Activated T-cell treated with anti-CD3 and anti-CD28 coated beads, Interleukin-2, amount 50 U/mL, for 72 hours (primary cell): ENCODE data around the gene CTTNBP2NL. TPM values are rescaled to one million over a fixed set of nuclear protein-coding genes. Genes with fewer than 3 reads are reported as not detected.
A peak's percentile ranks its signal among the peaks of the same experiment; 100 is the strongest.
"Not testable (repeated sequence)": the region's sequence is repeated elsewhere in the genome, so short reads cannot be mapped to it uniquely, and the experiment has no call there.

Source experiments
- ATAC-seq, 2 donors: fragments of 150-1000 bp; cut with Tn5 transposase; replicated peaks in 1 of 2; 2 replicates each; pipeline ENCODE4 v1.10.0; 2021; ENCODE audit warnings: moderate library complexity in 2 of 2, mild to moderate bottlenecking in 1 of 2
- DNase-seq, 2 donors: peaks; one replicate each; pipeline ENCODE4 v3.0.0; 2021 to 2022; ENCODE audit warnings: mixed read lengths in 1 of 2
- H3K27ac Mint-ChIP-seq: one replicate; pipeline ENCODE4 v1.8.0; 2022; ENCODE audit warnings: mild to moderate bottlenecking, moderate library complexity, mixed read lengths
- H3K27me3 Mint-ChIP-seq: one replicate; pipeline ENCODE4 v1.8.0; 2022; ENCODE audit warnings: low read depth, mixed read lengths
- H3K36me3 Mint-ChIP-seq, 2 donors: one replicate each; pipeline ENCODE4 v1.8.0; 2022; ENCODE audit warnings: mixed read lengths in 2 of 2, mild to moderate bottlenecking in 1 of 2; ENCODE audit not compliant: insufficient read depth in 2 of 2
- H3K4me1 Mint-ChIP-seq: one replicate; pipeline ENCODE4 v1.8.0; 2022; ENCODE audit warnings: low read depth, mixed read lengths
- H3K4me3 Mint-ChIP-seq, 2 donors: one replicate each; pipeline ENCODE4 v1.8.0; 2022; ENCODE audit warnings: mild to moderate bottlenecking in 2 of 2, mixed read lengths in 2 of 2, moderate library complexity in 2 of 2
- H3K9me3 Mint-ChIP-seq, 2 donors: one replicate each; pipeline ENCODE4 v1.8.0; 2022; ENCODE audit warnings: mixed read lengths in 2 of 2
- total RNA-seq, 2 donors: library from RNA; stranded (reverse); gene quantifications; one replicate each; pipeline ENCODE4 v1.2.3, GENCODE V29; 2022

CTTNBP2NL gene
- total RNA-seq, 2 donors from 2014 or later: 3.6 to 4.6 TPM

GRCh38 chr1:112465122-112465521 is 69.1 kb downstream of the CTTNBP2NL start:
- DNase-seq: no peak
- no peak overlapping the region for H3K4me3 Mint-ChIP-seq

GRCh38 chr1:112466078-112466660 is 70.2 kb downstream of the CTTNBP2NL start:
- Mint-ChIP-seq H3K4me3 (peak overlapping the region; percentile 90 to 94), H3K27ac (peak overlapping the region; percentile 82)

More at GRCh38 chr1:112465122-112465521, 69.1 kb downstream of the CTTNBP2NL start:
- Mint-ChIP-seq H3K4me1 (peaks cover 13% of the 10 kb centered on the region), H3K36me3 (no peaks in the 10 kb centered on the region), H3K27ac (no peak overlapping the region), H3K9me3 (no peaks in the 10 kb centered on the region), H3K27me3 (peaks cover 21% of the 10 kb centered on the region)
- ATAC-seq: no peak

GRCh38 chr1:112470324-112470723 is 74.3 kb downstream of the CTTNBP2NL start:
- Mint-ChIP-seq H3K27me3 (peaks cover 33% of the 10 kb centered on the region), H3K4me1 (peaks cover 13% of the 10 kb centered on the region)
- not testable (repeated sequence) for H3K27ac Mint-ChIP-seq, H3K36me3 Mint-ChIP-seq, DNase-seq, H3K4me3 Mint-ChIP-seq, ATAC-seq, H3K9me3 Mint-ChIP-seq

More at GRCh38 chr1:112466078-112466660, 70.2 kb downstream of the CTTNBP2NL start:
- Mint-ChIP-seq H3K9me3 (no peaks in the 10 kb centered on the region), H3K4me1 (peaks cover 13% of the 10 kb centered on the region), H3K36me3 (no peaks in the 10 kb centered on the region), H3K27me3 (peaks cover 21% of the 10 kb centered on the region)
- ATAC-seq (peak; percentile 98 to 99), DNase-seq (peak; percentile 91 to 92)

- H3K4me1 Mint-ChIP-seq: peaks cover 8% of the 10 kb centered on the region
- ATAC-seq: no peak
- H3K27ac Mint-ChIP-seq: no peak overlapping the region
These were observed 75.0 kb downstream of the CTTNBP2NL start for GRCh38 chr1:112470966-112471365.

GRCh38 chr1:112472142-112472541 is 76.1 kb downstream of the CTTNBP2NL start:
- ATAC-seq: no peak
- H3K9me3 Mint-ChIP-seq: peaks cover 4 to 5% of the 10 kb centered on the region in 2 donors
- peaks cover 34% of the 10 kb centered on the region for H3K27me3 Mint-ChIP-seq
- DNase-seq: no peak
- H3K36me3 Mint-ChIP-seq: peaks cover 5 to 6% of the 10 kb centered on the region in 2 donors
- no peak overlapping the region for H3K27ac Mint-ChIP-seq
- H3K4me1 Mint-ChIP-seq: no peaks in the 10 kb centered on the region
- H3K4me3 Mint-ChIP-seq: no peak overlapping the region

More at GRCh38 chr1:112470966-112471365, 75.0 kb downstream of the CTTNBP2NL start:
- peaks cover 1 to 2% of the 10 kb centered on the region in 2 donors for H3K9me3 Mint-ChIP-seq
- H3K27me3 Mint-ChIP-seq: peaks cover 34% of the 10 kb centered on the region
- DNase-seq: no peak
- H3K4me3 Mint-ChIP-seq: no peak overlapping the region
- peaks cover 0 to 2% of the 10 kb centered on the region in 2 donors for H3K36me3 Mint-ChIP-seq

- Mint-ChIP-seq H3K4me3 (no peak overlapping the region), H3K27ac (no peak overlapping the region), H3K4me1 (no peaks in the 10 kb centered on the region), H3K27me3 (peaks cover 28% of the 10 kb centered on the region), H3K9me3 (peaks cover 10 to 13% of the 10 kb centered on the region in 2 donors), H3K36me3 (peaks cover 11 to 18% of the 10 kb centered on the region in 2 donors)
- DNase-seq: no peak
- no peak for ATAC-seq
These were observed 81.5 kb downstream of the CTTNBP2NL start for GRCh38 chr1:112477550-112477949.

GRCh38 chr1:112478314-112478713 is 82.3 kb downstream of the CTTNBP2NL start:
- ATAC-seq (no peak), DNase-seq (no peak)
- Mint-ChIP-seq H3K4me1 (no peaks in the 10 kb centered on the region), H3K27me3 (peaks cover 20% of the 10 kb centered on the region), H3K36me3 (peaks cover 11 to 18% of the 10 kb centered on the region in 2 donors), H3K4me3 (no peak overlapping the region), H3K9me3 (peaks cover 10 to 13% of the 10 kb centered on the region in 2 donors), H3K27ac (no peak overlapping the region)

GRCh38 chr1:112486063-112486462 is 90.0 kb downstream of the CTTNBP2NL start:
- not testable (repeated sequence) for DNase-seq, H3K4me1 Mint-ChIP-seq, H3K9me3 Mint-ChIP-seq, ATAC-seq, H3K4me3 Mint-ChIP-seq, H3K36me3 Mint-ChIP-seq, H3K27ac Mint-ChIP-seq
- peaks cover 12% of the 10 kb centered on the region for H3K27me3 Mint-ChIP-seq

GRCh38 chr1:112487686-112488085 is 91.7 kb downstream of the CTTNBP2NL start:
- ATAC-seq, DNase-seq, H3K4me3 Mint-ChIP-seq, H3K9me3 Mint-ChIP-seq, H3K27ac Mint-ChIP-seq, H3K4me1 Mint-ChIP-seq, H3K36me3 Mint-ChIP-seq: not testable (repeated sequence)
- peaks cover 17% of the 10 kb centered on the region for H3K27me3 Mint-ChIP-seq

- ATAC-seq (no peak), DNase-seq (no peak)
- H3K4me1 Mint-ChIP-seq: no peaks in the 10 kb centered on the region
- H3K36me3 Mint-ChIP-seq: no peaks in the 10 kb centered on the region
- H3K4me3 Mint-ChIP-seq: no peak overlapping the region
- H3K27ac Mint-ChIP-seq: no peak overlapping the region
- peaks cover 21% of the 10 kb centered on the region for H3K27me3 Mint-ChIP-seq
- H3K9me3 Mint-ChIP-seq: no peaks in the 10 kb centered on the region
These were observed 92.1 kb downstream of the CTTNBP2NL start for GRCh38 chr1:112488141-112488540.

GRCh38 chr1:112492076-112492475 is 96.1 kb downstream of the CTTNBP2NL start:
- Mint-ChIP-seq H3K9me3 (no peaks in the 10 kb centered on the region), H3K4me1 (no peaks in the 10 kb centered on the region), H3K36me3 (no peaks in the 10 kb centered on the region), H3K4me3 (no peak overlapping the region), H3K27ac (no peak overlapping the region), H3K27me3 (peaks cover 47% of the 10 kb centered on the region)
- ATAC-seq: no peak
- no peak for DNase-seq

GRCh38 chr1:112493351-112493750 is 97.3 kb downstream of the CTTNBP2NL start:
- H3K9me3 Mint-ChIP-seq: no peaks in the 10 kb centered on the region
- ATAC-seq: no peak
- peak overlapping the region in 1 of 2 donors; percentile 36 for H3K4me3 Mint-ChIP-seq
- no peak overlapping the region for H3K27ac Mint-ChIP-seq
- no peaks in the 10 kb centered on the region for H3K4me1 Mint-ChIP-seq
- H3K27me3 Mint-ChIP-seq: peaks cover 51% of the 10 kb centered on the region
- DNase-seq: no peak
- no peaks in the 10 kb centered on the region for H3K36me3 Mint-ChIP-seq

- no peaks in the 10 kb centered on the region for H3K36me3 Mint-ChIP-seq
These were observed 100.3 kb downstream of the CTTNBP2NL start for GRCh38 chr1:112496290-112496689.

More at GRCh38 chr1:112496290-112496689, 100.3 kb downstream of the CTTNBP2NL start:
- ATAC-seq (no peak), DNase-seq (no peak)
- Mint-ChIP-seq H3K27me3 (peaks cover 61% of the 10 kb centered on the region), H3K27ac (no peak overlapping the region), H3K4me3 (no peak overlapping the region), H3K9me3 (no peaks in the 10 kb centered on the region), H3K4me1 (no peaks in the 10 kb centered on the region)
